ENCODE results near the gene SPEM2.

Gene SPEM2

GRCh38 chr17:7429722-7430121 is 4.3 kb downstream of the SPEM2 start:
- H3K4me3 ChIP-seq (ENCODE audit: low read depth, low read length) = no peak overlapping the region
- no peak for DNase-seq (ENCODE audit: low read depth)
- TF ChIP-seq, protein P1, sequence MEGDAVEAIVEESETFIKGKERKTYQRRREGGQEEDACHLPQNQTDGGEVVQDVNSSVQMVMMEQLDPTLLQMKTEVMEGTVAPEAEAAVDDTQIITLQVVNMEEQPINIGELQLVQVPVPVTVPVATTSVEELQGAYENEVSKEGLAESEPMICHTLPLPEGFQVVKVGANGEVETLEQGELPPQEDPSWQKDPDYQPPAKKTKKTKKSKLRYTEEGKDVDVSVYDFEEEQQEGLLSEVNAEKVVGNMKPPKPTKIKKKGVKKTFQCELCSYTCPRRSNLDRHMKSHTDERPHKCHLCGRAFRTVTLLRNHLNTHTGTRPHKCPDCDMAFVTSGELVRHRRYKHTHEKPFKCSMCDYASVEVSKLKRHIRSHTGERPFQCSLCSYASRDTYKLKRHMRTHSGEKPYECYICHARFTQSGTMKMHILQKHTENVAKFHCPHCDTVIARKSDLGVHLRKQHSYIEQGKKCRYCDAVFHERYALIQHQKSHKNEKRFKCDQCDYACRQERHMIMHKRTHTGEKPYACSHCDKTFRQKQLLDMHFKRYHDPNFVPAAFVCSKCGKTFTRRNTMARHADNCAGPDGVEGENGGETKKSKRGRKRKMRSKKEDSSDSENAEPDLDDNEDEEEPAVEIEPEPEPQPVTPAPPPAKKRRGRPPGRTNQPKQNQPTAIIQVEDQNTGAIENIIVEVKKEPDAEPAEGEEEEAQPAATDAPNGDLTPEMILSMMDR (IDR thresholded peaks at IDR 0.05; ENCODE audit: low read depth, low read length, missing control alignments) = no peak

DNA sequence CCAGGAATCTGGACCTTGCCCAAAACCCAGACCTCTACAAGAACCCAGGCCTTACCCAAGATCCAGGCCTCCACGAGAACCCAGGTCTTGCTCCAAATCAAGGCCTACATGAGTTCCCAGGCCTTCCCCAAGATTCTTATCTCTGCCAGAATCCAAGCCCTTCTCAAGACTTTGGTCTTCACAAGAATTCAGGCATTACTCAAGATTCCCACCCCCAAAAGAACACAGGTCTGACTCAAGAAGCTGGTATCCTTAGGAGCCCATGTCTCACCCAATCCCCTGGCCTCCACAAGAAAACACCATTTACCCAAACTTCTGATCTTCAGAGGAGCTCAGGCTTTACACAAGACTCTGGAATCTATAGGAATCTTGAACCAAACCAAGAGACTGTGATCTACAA is 5.8 kb downstream of the SPEM2 start:
- DNase-seq (ENCODE audit: low read depth) = no peak
- no peak overlapping the region for H3K4me3 ChIP-seq (ENCODE audit: low read depth, low read length)
- TF ChIP-seq, protein P1 (IDR thresholded peaks at IDR 0.05; ENCODE audit: low read depth, low read length, missing control alignments) = no peak

- no peak for DNase-seq (ENCODE audit: low read depth)
- TF ChIP-seq, protein P1 (IDR thresholded peaks at IDR 0.05; ENCODE audit: low read depth, low read length, missing control alignments) = no peak
- H3K4me3 ChIP-seq (ENCODE audit: low read depth, low read length) = no peak overlapping the region
Observed at GRCh38 chr17:7432296-7432695, 6.9 kb downstream of the SPEM2 start.

DNA sequence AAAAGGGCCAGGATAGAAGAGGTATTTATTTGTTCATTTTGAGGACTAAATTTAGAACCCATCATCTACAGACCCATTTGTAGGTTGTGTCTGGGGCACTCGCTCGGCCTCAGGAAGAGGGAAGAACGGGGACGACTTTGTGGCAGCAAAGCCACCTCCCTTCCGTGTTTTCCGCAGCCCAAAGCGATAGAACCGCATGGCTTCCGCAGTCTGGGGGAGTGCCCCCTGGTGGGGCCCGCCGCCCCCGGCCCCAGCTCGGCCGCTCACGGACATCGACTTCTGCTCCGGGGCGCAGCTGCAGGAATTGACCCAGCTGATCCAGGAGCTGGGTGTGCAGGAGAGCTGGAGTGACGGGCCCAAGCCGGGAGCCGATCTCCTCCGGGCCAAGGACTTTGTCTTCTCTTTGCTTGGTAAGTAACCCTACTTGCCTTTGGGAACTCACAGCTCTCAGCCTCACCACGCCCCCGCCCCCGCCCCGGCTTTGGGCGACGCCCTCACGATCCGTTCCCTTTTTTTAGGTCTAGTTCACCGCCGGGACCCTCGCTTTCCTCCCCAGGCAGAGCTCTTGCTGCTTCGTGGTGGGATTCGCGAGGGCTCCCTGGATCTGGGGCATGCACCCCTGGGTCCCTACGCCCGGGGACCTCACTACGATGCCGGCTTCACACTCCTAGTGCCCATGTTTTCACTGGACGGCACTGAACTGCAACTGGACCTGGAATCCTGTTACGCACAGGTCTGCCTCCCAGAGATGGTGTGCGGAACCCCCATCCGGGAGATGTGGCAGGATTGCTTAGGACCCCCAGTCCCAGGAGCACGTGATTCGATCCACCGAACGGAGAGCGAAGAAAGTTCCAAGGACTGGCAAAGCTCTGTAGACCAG is 10.5 kb downstream of the SPEM2 start:
- peak overlapping the region; percentile 63 for H3K4me3 ChIP-seq (ENCODE audit: low read depth, low read length)
- TF ChIP-seq, protein P1 (IDR thresholded peaks at IDR 0.05; ENCODE audit: low read depth, low read length, missing control alignments) = peak; percentile 28

GRCh38 chr17:7436556-7437368 is 11.3 kb downstream of the SPEM2 start:
- DNase-seq (ENCODE audit: low read depth) = no peak
- H3K4me3 ChIP-seq (ENCODE audit: low read depth, low read length) = peak overlapping the region; percentile 63
- TF ChIP-seq, protein P1 (IDR thresholded peaks at IDR 0.05; ENCODE audit: low read depth, low read length, missing control alignments) = peak; percentile 77

More for the DNA sequence above, 10.5 kb downstream of the SPEM2 start:
- DNase-seq (ENCODE audit: low read depth) = no peak

- TF ChIP-seq, protein P1 (IDR thresholded peaks at IDR 0.05; ENCODE audit: low read depth, low read length, missing control alignments) = no peak
- no peak for DNase-seq (ENCODE audit: low read depth)
- H3K4me3 ChIP-seq (ENCODE audit: low read depth, low read length) = no peak overlapping the region
Observed at GRCh38 chr17:7437369-7437863, 12.0 kb downstream of the SPEM2 start.

All from GM12864 (cell line).